HCT116 (cell line): ENCODE results near the gene TSPAN31. TPM values are rescaled to one million over a fixed set of nuclear protein-coding genes. Genes with fewer than 3 reads are reported as not detected.

Source experiments
- ATAC-seq: fragments of 200-7000 bp; cut with Tn5 transposase; 2 replicates; pipeline ENCODE4 v1.9.1; 2020; ENCODE audit warnings: mild to moderate bottlenecking, moderate library complexity
- BruUV-seq: library from RNA; stranded (reverse); fragments of 400-500 nt; replicated peaks from 2 replicates; lab custom pipeline; 2021; lab: Mats Ljungman, UMichigan
- CTCF ChIA-PET: fragments of 300-600 bp; sonication (Branson Sonifier 250); formaldehyde crosslinking; loops from one replicate; lab custom pipeline; 2021; ENCODE audit warnings: antibody characterized with exemption; lab: Charles Lee
- POLR2A ChIA-PET: fragments of 300-600, 350-600 bp; sonication (Branson Sonifier 250); formaldehyde crosslinking; loops from one replicate; lab custom pipeline; 2021; ENCODE audit warnings: antibody characterized with exemption; lab: Charles Lee
- RAD21 ChIA-PET, 2 experiments: fragments of 300-600 bp; sonication (Branson Sonifier 250); formaldehyde crosslinking; loops; one replicate each; lab custom pipeline; 2023; ENCODE audit warnings: low total read pairs in 2 of 2; ENCODE audit not compliant: uncharacterized antibody in 2 of 2, unreplicated experiment in 2 of 2, low non-redundant PET in 1 of 2; lab: Charles Lee
- DNase-seq: peaks from one replicate; pipeline ENCODE4 v3.0.0-alpha.2; 2010; ENCODE audit warnings: low read depth, low spot score
- H2AFZ ChIP-seq: fragments of 200-600 bp; shearing (Covaris generic), sonication (generic); 2 replicates; pipeline ENCODE4 v1.6.1; 2017; ENCODE audit warnings: low read depth, mixed run types, mixed read lengths, antibody characterized with exemption, low read length; ENCODE audit not compliant: poor library complexity, severe bottlenecking
- H3K27ac ChIP-seq: 2 replicates; pipeline ENCODE4 v1.5.1; 2012; ENCODE audit warnings: low read depth, low read length
- H3K27me3 ChIP-seq: fragments of 200-600 bp; sonication (generic); 2 replicates; pipeline ENCODE4 v1.6.1; 2016; ENCODE audit warnings: mixed run types, low read length, mixed read lengths; ENCODE audit not compliant: insufficient read depth
- H3K36me3 ChIP-seq, 2 experiments: fragments of 200-500 bp in 1 of 2; fragments of 200-600 bp in 1 of 2; sonication (Bioruptor generic) in 1 of 2; sonication (generic) in 1 of 2; 2 replicates each; pipeline versions ENCODE4 v1.5.1 to v1.6.1; 2014 to 2016; ENCODE audit warnings: low read length in 2 of 2, inconsistent platforms in 1 of 2, mixed read lengths in 1 of 2, mixed run types in 1 of 2; ENCODE audit not compliant: insufficient read depth in 2 of 2, control insufficient read depth in 1 of 2
- H3K4me1 ChIP-seq, 2 experiments: fragments of 200-600 bp in 1 of 2; sonication (generic) in 1 of 2; 2 replicates each; pipeline versions ENCODE4 v1.5.1 to v1.6.1; 2012 to 2017; ENCODE audit warnings: low read length in 2 of 2, inconsistent platforms in 1 of 2, mild to moderate bottlenecking in 1 of 2, mixed read lengths in 1 of 2, mixed run types in 1 of 2, moderate library complexity in 1 of 2; ENCODE audit not compliant: insufficient read depth in 2 of 2, control insufficient read depth in 1 of 2
- H3K4me2 ChIP-seq: fragments of 200-600 bp; sonication (generic); 2 replicates; pipeline ENCODE4 v1.6.1; 2017; ENCODE audit warnings: mixed run types, low read length, mixed read lengths
- H3K4me3 ChIP-seq, 2 experiments: fragments of 200-600 bp in 1 of 2; sonication (generic) in 1 of 2; replicated peaks in 1 of 2; 2 replicates each; pipeline ENCODE4 v1.5.1; 2011 to 2016; ENCODE audit warnings: low read length in 2 of 2, control low read depth in 1 of 2, low read depth in 1 of 2, mild to moderate bottlenecking in 1 of 2, mixed read lengths in 1 of 2, mixed run types in 1 of 2
- H3K79me2 ChIP-seq: fragments of 200-600 bp; sonication (generic); 2 replicates; pipeline ENCODE4 v1.6.1; 2017; ENCODE audit warnings: mild to moderate bottlenecking, mixed run types, low read length, moderate library complexity, mixed read lengths; ENCODE audit not compliant: insufficient read depth
- H3K9ac ChIP-seq: fragments of 200-600 bp; sonication (generic); 2 replicates; pipeline ENCODE4 v1.6.1; 2016; ENCODE audit warnings: low read length, mixed read lengths
- H3K9me2 ChIP-seq: fragments of 200-600 bp; sonication (generic), shearing (Covaris generic); 2 replicates; pipeline ENCODE4 v1.6.1; 2017; ENCODE audit warnings: mixed run types, mild to moderate bottlenecking, moderate library complexity; ENCODE audit not compliant: insufficient read depth
- H3K9me3 ChIP-seq, 2 experiments: fragments of 200-500 bp in 1 of 2; fragments of 200-600 bp in 1 of 2; sonication (Bioruptor generic) in 1 of 2; sonication (generic) in 1 of 2; 2 replicates each; pipeline ENCODE4 v1.6.1; 2014 to 2017; ENCODE audit warnings: low read length in 2 of 2, mixed read lengths in 2 of 2, inconsistent platforms in 1 of 2, low read depth in 1 of 2, mild to moderate bottlenecking in 1 of 2, mixed run types in 1 of 2, moderate library complexity in 1 of 2; ENCODE audit not compliant: control insufficient read depth in 1 of 2, insufficient read depth in 1 of 2
- H4K20me1 ChIP-seq: fragments of 200-600 bp; sonication (generic), shearing (Covaris generic); 2 replicates; pipeline ENCODE4 v1.6.1; 2017; ENCODE audit warnings: mixed run types, mild to moderate bottlenecking, moderate library complexity; ENCODE audit not compliant: insufficient read depth
- EGR1 ChIP-seq: IDR thresholded peaks from 2 replicates; pipeline ENCODE4 v1.6.1; 2012; ENCODE audit warnings: low read depth
- ELF1 ChIP-seq: IDR thresholded peaks from 2 replicates; pipeline ENCODE4 v1.6.1; 2012; ENCODE audit warnings: low read depth, borderline replicate concordance
- EZH2phosphoT487 ChIP-seq: fragments of 200-600 bp; IDR thresholded peaks from 2 replicates; pipeline ENCODE4 v1.6.1; 2018; ENCODE audit warnings: antibody characterized with exemption, borderline replicate concordance
- JUND ChIP-seq: IDR thresholded peaks from 2 replicates; pipeline ENCODE4 v1.6.1; 2012
- RAD21 ChIP-seq: IDR thresholded peaks from 2 replicates; pipeline ENCODE4 v1.6.1; 2012; ENCODE audit warnings: low read depth, mild to moderate bottlenecking
- SIN3A ChIP-seq: IDR thresholded peaks from 2 replicates; pipeline ENCODE4 v1.6.1; 2012; ENCODE audit warnings: low read depth
- SP1 ChIP-seq: IDR thresholded peaks from 2 replicates; pipeline ENCODE4 v1.6.1; 2012; ENCODE audit warnings: low read depth
- TCF7L2 ChIP-seq: IDR thresholded peaks from 2 replicates; pipeline ENCODE4 v1.7.0; 2011; ENCODE audit warnings: borderline replicate concordance, inconsistent platforms; ENCODE audit not compliant: insufficient read depth, insufficient read length; ENCODE audit errors: extremely low read depth
- YY1 ChIP-seq: IDR thresholded peaks from 2 replicates; pipeline ENCODE4 v1.6.1; 2011; ENCODE audit warnings: low read length, low read depth, moderate library complexity, mild to moderate bottlenecking; ENCODE audit not compliant: insufficient replicate concordance; ENCODE audit errors: extremely low read depth
- ZFX ChIP-seq: fragments of 450-650 bp; IDR thresholded peaks from 2 replicates; pipeline ENCODE4 v1.6.1; 2017
- ZNF274 ChIP-seq: fragments of 200-500 bp; sonication (Bioruptor generic); IDR thresholded peaks from 2 replicates; pipeline ENCODE4 v1.6.1; 2014; ENCODE audit warnings: mild to moderate bottlenecking, low read depth, low read length, inconsistent platforms
- intact Hi-C: fragments of 100-400 bp; cut with micrococcal nuclease; formaldehyde crosslinking; loops from 2 replicates; pipeline ENCODE4 v1.10.0; 2022
- total RNA-seq: library from RNA; stranded (reverse); gene quantifications from one replicate; pipeline ENCODE4 v1.2.1, GENCODE V29; 2021; ENCODE audit not compliant: unreplicated experiment
- TF ChIP-seq, protein P1 (sequence below): IDR thresholded peaks from 2 replicates; pipeline ENCODE4 v1.6.1; 2011; ENCODE audit warnings: mild to moderate bottlenecking, low read length, moderate library complexity; ENCODE audit not compliant: insufficient replicate concordance; ENCODE audit errors: extremely low read depth
- TF ChIP-seq, protein P2 (sequence below): IDR thresholded peaks from 2 replicates; pipeline ENCODE4 v1.6.1; 2012
- TF ChIP-seq, protein P3 (sequence below), 3 experiments: fragments of 200-600 bp in 1 of 3; sonication (generic) in 1 of 3; IDR thresholded peaks in 2 of 3; conservative IDR thresholded peaks in 1 of 3; 2 replicates each; pipeline ENCODE4 v1.5.1; 2012 to 2017; ENCODE audit warnings: low read depth in 2 of 3, low read length in 2 of 3, antibody characterized with exemption in 1 of 3, borderline replicate concordance in 1 of 3, control low read depth in 1 of 3, mild to moderate bottlenecking in 1 of 3, mixed read lengths in 1 of 3, mixed run types in 1 of 3, moderate library complexity in 1 of 3; ENCODE audit not compliant: insufficient read depth in 1 of 3

Gene TSPAN31
- total RNA-seq, 1 experiment from 2014 or later = 14.9 TPM

DNA sequence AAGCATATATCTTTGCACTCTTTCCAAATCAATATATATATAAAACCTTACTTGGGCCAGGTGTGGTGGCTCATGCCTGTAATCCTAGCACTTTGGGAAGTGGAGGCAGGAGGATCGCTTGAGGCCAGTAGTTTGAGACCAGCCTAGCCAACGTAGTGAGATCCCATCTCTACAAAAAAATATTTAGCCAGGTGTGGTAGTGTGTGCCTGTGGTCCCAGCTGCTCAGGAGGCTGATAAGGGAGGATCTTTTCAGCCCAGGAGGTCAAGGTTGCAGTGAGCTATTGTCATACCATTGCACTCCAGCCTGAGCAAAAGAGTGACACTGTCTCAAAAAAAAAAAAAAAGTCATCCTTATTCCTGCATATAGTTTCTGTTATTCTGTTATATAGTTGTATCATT is 36.5 kb upstream of the TSPAN31 start:
- intact Hi-C loops = no loop called here
- DNase-seq (no peak), ATAC-seq (no peak)
- Histone ChIP-seq H3K4me1 (no peaks in the 10 kb centered on the region), H2AFZ (no peak overlapping the region), H3K27me3 (no peaks in the 10 kb centered on the region), H3K4me2 (no peak overlapping the region), H3K27ac (no peak overlapping the region), H4K20me1 (no peaks in the 10 kb centered on the region; the same call in 1 of the 2 replicates), H3K4me3 (no peak overlapping the region), H3K9me2 (no peaks in the 10 kb centered on the region), H3K79me2 (no peaks in the 10 kb centered on the region), H3K9me3 (no peaks in the 10 kb centered on the region; a peak in 1 of 4 replicates), H3K9ac (no peak overlapping the region), H3K36me3 (peaks cover 0 to 1% of the 10 kb centered on the region in 2 experiments; a peak in 2 of 4 replicates)
- no TSS peak for BruUV-seq
- CTCF ChIA-PET = no interaction called here
- POLR2A ChIA-PET = no interaction called here
- RAD21 ChIA-PET = no interaction called here
- TF ChIP-seq JUND (no peak), ZFX (no peak), ELF1 (no peak), SIN3A (no peak), SP1 (no peak), YY1 (no peak), EGR1 (no peak), ZNF274 (no peak), TCF7L2 (no peak), EZH2phosphoT487 (no peak), RAD21 (no peak)
- TF ChIP-seq, protein P1, sequence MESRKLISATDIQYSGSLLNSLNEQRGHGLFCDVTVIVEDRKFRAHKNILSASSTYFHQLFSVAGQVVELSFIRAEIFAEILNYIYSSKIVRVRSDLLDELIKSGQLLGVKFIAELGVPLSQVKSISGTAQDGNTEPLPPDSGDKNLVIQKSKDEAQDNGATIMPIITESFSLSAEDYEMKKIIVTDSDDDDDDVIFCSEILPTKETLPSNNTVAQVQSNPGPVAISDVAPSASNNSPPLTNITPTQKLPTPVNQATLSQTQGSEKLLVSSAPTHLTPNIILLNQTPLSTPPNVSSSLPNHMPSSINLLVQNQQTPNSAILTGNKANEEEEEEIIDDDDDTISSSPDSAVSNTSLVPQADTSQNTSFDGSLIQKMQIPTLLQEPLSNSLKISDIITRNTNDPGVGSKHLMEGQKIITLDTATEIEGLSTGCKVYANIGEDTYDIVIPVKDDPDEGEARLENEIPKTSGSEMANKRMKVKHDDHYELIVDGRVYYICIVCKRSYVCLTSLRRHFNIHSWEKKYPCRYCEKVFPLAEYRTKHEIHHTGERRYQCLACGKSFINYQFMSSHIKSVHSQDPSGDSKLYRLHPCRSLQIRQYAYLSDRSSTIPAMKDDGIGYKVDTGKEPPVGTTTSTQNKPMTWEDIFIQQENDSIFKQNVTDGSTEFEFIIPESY = no peak
- TF ChIP-seq, protein P2, sequence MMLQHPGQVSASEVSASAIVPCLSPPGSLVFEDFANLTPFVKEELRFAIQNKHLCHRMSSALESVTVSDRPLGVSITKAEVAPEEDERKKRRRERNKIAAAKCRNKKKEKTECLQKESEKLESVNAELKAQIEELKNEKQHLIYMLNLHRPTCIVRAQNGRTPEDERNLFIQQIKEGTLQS = no peak
- TF ChIP-seq, protein P3, sequence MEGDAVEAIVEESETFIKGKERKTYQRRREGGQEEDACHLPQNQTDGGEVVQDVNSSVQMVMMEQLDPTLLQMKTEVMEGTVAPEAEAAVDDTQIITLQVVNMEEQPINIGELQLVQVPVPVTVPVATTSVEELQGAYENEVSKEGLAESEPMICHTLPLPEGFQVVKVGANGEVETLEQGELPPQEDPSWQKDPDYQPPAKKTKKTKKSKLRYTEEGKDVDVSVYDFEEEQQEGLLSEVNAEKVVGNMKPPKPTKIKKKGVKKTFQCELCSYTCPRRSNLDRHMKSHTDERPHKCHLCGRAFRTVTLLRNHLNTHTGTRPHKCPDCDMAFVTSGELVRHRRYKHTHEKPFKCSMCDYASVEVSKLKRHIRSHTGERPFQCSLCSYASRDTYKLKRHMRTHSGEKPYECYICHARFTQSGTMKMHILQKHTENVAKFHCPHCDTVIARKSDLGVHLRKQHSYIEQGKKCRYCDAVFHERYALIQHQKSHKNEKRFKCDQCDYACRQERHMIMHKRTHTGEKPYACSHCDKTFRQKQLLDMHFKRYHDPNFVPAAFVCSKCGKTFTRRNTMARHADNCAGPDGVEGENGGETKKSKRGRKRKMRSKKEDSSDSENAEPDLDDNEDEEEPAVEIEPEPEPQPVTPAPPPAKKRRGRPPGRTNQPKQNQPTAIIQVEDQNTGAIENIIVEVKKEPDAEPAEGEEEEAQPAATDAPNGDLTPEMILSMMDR (IDR thresholded peaks at IDR 0.05 in 2 of 3, conservative IDR thresholded peaks at IDR 0.05 in 1 of 3; ENCODE audit: borderline replicate concordance in 1 of 3, insufficient read depth in 1 of 3, low read depth in 2 of 3, low read length in 2 of 3) = no peak
